ENCODE data around the gene NECTIN2.

DNA sequence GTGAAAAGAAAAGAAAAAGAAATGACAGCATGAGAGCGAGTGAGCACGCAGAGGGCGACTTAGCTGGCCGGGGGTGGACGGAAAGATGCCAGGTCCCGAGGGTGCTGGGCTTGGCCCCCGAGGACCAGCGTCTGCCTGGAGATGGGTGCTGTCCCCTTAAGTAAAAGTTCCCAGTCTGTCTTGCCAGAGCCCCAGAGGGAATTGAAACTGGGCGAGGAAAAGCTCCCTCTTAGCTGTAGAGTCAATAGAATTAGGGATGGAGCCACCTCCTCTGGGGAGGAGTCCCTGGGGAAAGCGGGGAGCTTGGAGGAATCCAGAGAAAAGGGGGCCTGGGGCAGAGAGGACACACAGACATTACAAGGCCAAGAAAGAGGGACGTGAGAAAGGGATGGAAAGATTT, 23.9 kb upstream of the NECTIN2 start:
- TF ChIP-seq CTCF (conservative IDR thresholded peaks at IDR 0.05; ENCODE audit: low read length) (no peak), EZH2phosphoT487 (IDR thresholded peaks at IDR 0.05; ENCODE audit: borderline replicate concordance, low read depth, low read length) (no peak)
